SK-N-SH (cell line): ENCODE results near the gene LCN10. TPM values are rescaled to one million over a fixed set of nuclear protein-coding genes. Genes with fewer than 3 reads are reported as not detected.

Experiments
- CTCF ChIA-PET: fragments of 300-600, 350-600 bp; formaldehyde crosslinking; extraction: SDS; loops from one replicate; lab custom pipeline; 2021; lab: Yijun Ruan, JAX
- POLR2A ChIA-PET: fragments of 350-600 bp; sonication (Branson Sonifier 250); formaldehyde crosslinking; extraction: SDS; loops from one replicate; lab custom pipeline; 2020; ENCODE audit warnings: antibody characterized with exemption, inconsistent platforms; lab: Yijun Ruan, JAX
- DNase-seq: peaks from one replicate; pipeline ENCODE4 v3.0.0; 2012
- H2AFZ ChIP-seq: fragments of 200-600 bp; sonication (generic); 2 replicates; pipeline ENCODE4 v1.8.1; 2016; ENCODE audit warnings: antibody characterized with exemption, mild to moderate bottlenecking, low read depth
- H3F3A ChIP-seq: fragments of 200-600 bp; sonication (generic); replicated peaks from 2 replicates; pipeline ENCODE3; 2016; ENCODE audit warnings: antibody characterized with exemption, mild to moderate bottlenecking; ENCODE audit not compliant: insufficient read depth
- H3K27ac ChIP-seq, 2 experiments: fragments of 200-500 bp in 1 of 2; fragments of 200-600 bp in 1 of 2; sonication (Bioruptor generic) in 1 of 2; sonication (generic), shearing (Covaris generic) in 1 of 2; 2 replicates each; pipeline versions ENCODE4 v1.5.1 to v1.6.1; 2014 to 2016; ENCODE audit warnings: low read depth in 2 of 2, inconsistent platforms in 1 of 2, low read length in 1 of 2, mild to moderate bottlenecking in 1 of 2, mixed read lengths in 1 of 2
- H3K27me3 ChIP-seq: fragments of 200-600 bp; sonication (generic), shearing (Covaris generic); 2 replicates; pipeline ENCODE4 v1.6.1; 2016; ENCODE audit warnings: mixed run types; ENCODE audit not compliant: insufficient read depth
- H3K36me3 ChIP-seq, 2 experiments: fragments of 200-500 bp in 1 of 2; fragments of 200-600 bp in 1 of 2; sonication (Bioruptor generic) in 1 of 2; sonication (generic) in 1 of 2; replicated peaks in 1 of 2; 2 replicates each; pipeline versions ENCODE3 to v1.5.1; 2014 to 2016; ENCODE audit warnings: low read length in 1 of 2, mild to moderate bottlenecking in 1 of 2; ENCODE audit not compliant: insufficient read depth in 2 of 2, control insufficient read depth in 1 of 2
- H3K4me1 ChIP-seq, 2 experiments: fragments of 200-500 bp in 1 of 2; fragments of 200-600 bp in 1 of 2; sonication (Bioruptor generic) in 1 of 2; sonication (generic), shearing (Covaris generic) in 1 of 2; 2 replicates each; pipeline versions ENCODE4 v1.5.1 to v1.6.1; 2014 to 2016; ENCODE audit warnings: low read depth in 1 of 2, low read length in 1 of 2, mixed run types in 1 of 2; ENCODE audit not compliant: insufficient read depth in 2 of 2, control insufficient read depth in 1 of 2
- H3K4me2 ChIP-seq: fragments of 200-600 bp; sonication (generic), shearing (Covaris generic); 2 replicates; pipeline ENCODE4 v1.6.1; 2017; ENCODE audit warnings: mixed run types
- H3K4me3 ChIP-seq, 2 experiments: fragments of 200-500 bp in 1 of 2; fragments of 200-600 bp in 1 of 2; sonication (Bioruptor generic) in 1 of 2; sonication (generic), shearing (Covaris generic) in 1 of 2; 2 replicates each; pipeline versions ENCODE4 v1.5.1 to v1.8.1; 2014 to 2016; ENCODE audit warnings: low read depth in 2 of 2, inconsistent platforms in 1 of 2, low read length in 1 of 2, mild to moderate bottlenecking in 1 of 2, mixed read lengths in 1 of 2, moderate library complexity in 1 of 2
- H3K79me2 ChIP-seq: fragments of 200-600 bp; sonication (generic); 2 replicates; pipeline ENCODE4 v1.8.1; 2017; ENCODE audit warnings: mild to moderate bottlenecking; ENCODE audit not compliant: insufficient read depth
- H3K9ac ChIP-seq: fragments of 200-600 bp; sonication (generic); 2 replicates; pipeline ENCODE4 v1.6.1; 2017; ENCODE audit warnings: mixed run types
- H3K9me2 ChIP-seq: fragments of 200-600 bp; sonication (generic); 2 replicates; pipeline ENCODE4 v1.6.1; 2017; ENCODE audit warnings: mixed run types
- H3K9me3 ChIP-seq: fragments of 200-600 bp; sonication (generic); 2 replicates; pipeline ENCODE4 v1.6.1; 2017; ENCODE audit warnings: mixed run types, mild to moderate bottlenecking, moderate library complexity
- H4K20me1 ChIP-seq: fragments of 200-600 bp; sonication (generic); 2 replicates; pipeline ENCODE4 v1.6.1; 2017; ENCODE audit warnings: mild to moderate bottlenecking, mixed run types; ENCODE audit not compliant: insufficient read depth
- CTCF ChIP-seq: fragments of 200-600 bp; sonication (generic); IDR thresholded peaks from 2 replicates; pipeline ENCODE4 v1.6.1; 2017; ENCODE audit warnings: antibody characterized with exemption, mild to moderate bottlenecking, moderate library complexity
- ELF1 ChIP-seq: IDR thresholded peaks from 2 replicates; pipeline ENCODE4 v1.4.0; 2012
- EP300 ChIP-seq, 2 experiments: IDR thresholded peaks; 2 replicates each; pipeline versions ENCODE4 v1.4.0 to v1.6.1; 2012; ENCODE audit warnings: borderline replicate concordance in 1 of 2, low read depth in 1 of 2, low read length in 1 of 2
- EZH2phosphoT487 ChIP-seq: fragments of 200-600 bp; sonication (generic); IDR thresholded peaks from 2 replicates; pipeline ENCODE4 v1.6.1; 2017; ENCODE audit warnings: low read depth, mixed run types, mild to moderate bottlenecking, antibody characterized with exemption, moderate library complexity, borderline replicate concordance
- FOSL2 ChIP-seq: IDR thresholded peaks from 2 replicates; pipeline ENCODE4 v1.4.0; 2012; ENCODE audit warnings: low read depth, mild to moderate bottlenecking, moderate library complexity, borderline replicate concordance
- FOXM1 ChIP-seq: IDR thresholded peaks from 2 replicates; pipeline ENCODE4 v1.4.0; 2012; ENCODE audit warnings: low read depth, mild to moderate bottlenecking
- GABPA ChIP-seq: IDR thresholded peaks from 2 replicates; pipeline ENCODE4 v1.4.0; 2012; ENCODE audit warnings: low read depth, mild to moderate bottlenecking
- IRF3 ChIP-seq: fragments of 150-350 bp; IDR thresholded peaks from 2 replicates; pipeline ENCODE4 v1.6.1; 2016; ENCODE audit warnings: mild to moderate bottlenecking, low read depth, low read length
- JUND ChIP-seq: IDR thresholded peaks from 2 replicates; pipeline ENCODE4 v1.4.0; 2012
- MAX ChIP-seq: IDR thresholded peaks from 2 replicates; pipeline ENCODE4 v1.4.0; 2012; ENCODE audit warnings: low read depth
- MEF2A ChIP-seq: IDR thresholded peaks from 2 replicates; pipeline ENCODE4 v1.4.0; 2012; ENCODE audit warnings: low read depth, borderline replicate concordance
- MXI1 ChIP-seq: IDR thresholded peaks from 2 replicates; pipeline ENCODE4 v1.6.1; 2012; ENCODE audit warnings: mild to moderate bottlenecking, low read depth, low read length, improper control_type of control experiment
- NFIC ChIP-seq: IDR thresholded peaks from 2 replicates; pipeline ENCODE4 v1.4.0; 2012; ENCODE audit warnings: borderline replicate concordance
- NRF1 ChIP-seq: IDR thresholded peaks from 2 replicates; pipeline ENCODE4 v1.6.1; 2012; ENCODE audit warnings: low read depth, mild to moderate bottlenecking, low read length
- RAD21 ChIP-seq: IDR thresholded peaks from 2 replicates; pipeline ENCODE4 v1.6.1; 2012; ENCODE audit warnings: mild to moderate bottlenecking, low read length
- RFX5 ChIP-seq: IDR thresholded peaks from 2 replicates; pipeline ENCODE4 v1.6.1; 2012; ENCODE audit warnings: mild to moderate bottlenecking, improper control_type of control experiment, low read length
- RXRA ChIP-seq: IDR thresholded peaks from 2 replicates; pipeline ENCODE4 v1.4.0; 2012; ENCODE audit warnings: low read depth, mild to moderate bottlenecking, borderline replicate concordance
- SIN3A ChIP-seq: IDR thresholded peaks from 2 replicates; pipeline ENCODE4 v1.6.1; 2012; ENCODE audit warnings: low read depth, mild to moderate bottlenecking, low read length, moderate library complexity, borderline replicate concordance
- TAF1 ChIP-seq: IDR thresholded peaks from 2 replicates; pipeline ENCODE4 v1.6.1; 2012; ENCODE audit warnings: low read depth, mild to moderate bottlenecking, low read length, moderate library complexity, borderline replicate concordance
- TCF12 ChIP-seq: IDR thresholded peaks from 2 replicates; pipeline ENCODE4 v1.4.0; 2012
- TEAD4 ChIP-seq: IDR thresholded peaks from 2 replicates; pipeline ENCODE4 v1.4.0; 2012; ENCODE audit warnings: mild to moderate bottlenecking, borderline replicate concordance; ENCODE audit not compliant: insufficient read depth
- WGBS: methylation state at CpG from one replicate; pipeline ENCODE4 v1.1.6; 2017; ENCODE audit warnings: low lambda C conversion rate; 5-methylcytosine and 5-hydroxymethylcytosine counted together
- polyA plus RNA-seq, 3 experiments: library from polyadenylated mRNA; depleted of rRNA; stranded (reverse); fragments of >200 nt; gene quantifications; 2 replicates each; pipeline ENCODE4 v1.2.3, GENCODE V29; 2012
- TF ChIP-seq, protein P1 (sequence below): IDR thresholded peaks from 2 replicates; pipeline ENCODE4 v1.4.0; 2012; ENCODE audit warnings: low read depth, borderline replicate concordance

LCN10 gene
- polyA plus RNA-seq, 1 of the 3 experiments (the other 2 are of a cell fraction): not detected

- no peak for TF ChIP-seq MXI1
- TF ChIP-seq GABPA: no peak
- TF ChIP-seq MEF2A: no peak
- no peak for TF ChIP-seq TAF1
- TF ChIP-seq TCF12: no peak
- no peak for TF ChIP-seq TEAD4
- no peak for TF ChIP-seq SIN3A
- no peak for TF ChIP-seq NFIC
- no peak for TF ChIP-seq FOXM1
- no peak for TF ChIP-seq CTCF
- TF ChIP-seq RAD21: no peak
Measured at GRCh38 chr9:136782452-136782851, 39.7 kb upstream of the LCN10 start (continued).

GRCh38 chr9:136779808-136780207 lies 37.1 kb upstream of the LCN10 start:
- no peak overlapping the region for H3K4me2 ChIP-seq
- 46% methylated on average over 5 of the region's 5 CpGs for WGBS
- no peak overlapping the region for H3K27ac ChIP-seq
- no peak overlapping the region for H3K9ac ChIP-seq
- no peak overlapping the region for H3K4me3 ChIP-seq
- no peaks in the 10 kb centered on the region for H3K36me3 ChIP-seq
- peaks cover 8% of the 10 kb centered on the region for H3F3A ChIP-seq
- H3K9me3 ChIP-seq: no peaks in the 10 kb centered on the region
- ChIA-PET CTCF (interaction anchor here (0.7 to 8.8 kb wide), 5 partner anchors 7 to 632 kb away, joined by 3 to 57 read pairs (median 4); no protein-coding TSS in a partner anchor), POLR2A (interaction anchor here (0.6 kb wide), 1 partner anchor 12 kb away, joined by 3 read pairs; no protein-coding TSS in a partner anchor)
- H2AFZ ChIP-seq: no peak overlapping the region
- peaks cover 42% of the 10 kb centered on the region for H3K27me3 ChIP-seq
- DNase-seq: no peak
- no peaks in the 10 kb centered on the region; a peak in 1 of 4 replicates for H3K4me1 ChIP-seq
- H4K20me1 ChIP-seq: no peaks in the 10 kb centered on the region
- H3K9me2 ChIP-seq: no peaks in the 10 kb centered on the region
- no peaks in the 10 kb centered on the region for H3K79me2 ChIP-seq
- TF ChIP-seq JUND (no peak), GABPA (no peak), RXRA (no peak), TEAD4 (no peak), NRF1 (no peak), IRF3 (no peak), MXI1 (no peak), RFX5 (no peak), TCF12 (no peak), MAX (no peak), EP300 (IDR thresholded peaks at IDR 0.05; ENCODE audit: borderline replicate concordance in 1 of 2, low read depth in 1 of 2, low read length in 1 of 2) (no peak), FOXM1 (no peak), EZH2phosphoT487 (no peak), ELF1 (no peak), FOSL2 (no peak), CTCF (no peak; the same call in 1 of the 2 replicates), SIN3A (no peak), NFIC (no peak)
- TF ChIP-seq, protein P1, sequence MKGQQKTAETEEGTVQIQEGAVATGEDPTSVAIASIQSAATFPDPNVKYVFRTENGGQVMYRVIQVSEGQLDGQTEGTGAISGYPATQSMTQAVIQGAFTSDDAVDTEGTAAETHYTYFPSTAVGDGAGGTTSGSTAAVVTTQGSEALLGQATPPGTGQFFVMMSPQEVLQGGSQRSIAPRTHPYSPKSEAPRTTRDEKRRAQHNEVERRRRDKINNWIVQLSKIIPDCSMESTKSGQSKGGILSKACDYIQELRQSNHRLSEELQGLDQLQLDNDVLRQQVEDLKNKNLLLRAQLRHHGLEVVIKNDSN: no peak
